Nephron (organoid): ENCODE measurements around the gene CDKAL1.
A peak's percentile ranks its signal among the peaks of the same experiment; 100 is the strongest.
"Not testable (repeated sequence)": the region's sequence is repeated elsewhere in the genome, so short reads cannot be mapped to it uniquely, and the experiment has no call there.

Experiments
- H3K27ac Mint-ChIP-seq, 3 experiments: 2 replicates each; pipeline ENCODE4 v1.8.0; 2020; ENCODE audit warnings: mixed read lengths in 3 of 3, mild to moderate bottlenecking in 2 of 3, moderate library complexity in 1 of 3
- H3K27me3 Mint-ChIP-seq: 2 replicates; pipeline ENCODE4 v1.8.0; 2021; ENCODE audit warnings: low read depth, mild to moderate bottlenecking, moderate library complexity, mixed read lengths
- H3K36me3 Mint-ChIP-seq: 2 replicates; pipeline ENCODE4 v1.8.0; 2020; ENCODE audit warnings: low read depth, mixed read lengths
- H3K4me1 Mint-ChIP-seq: 2 replicates; pipeline ENCODE4 v1.8.0; 2020; ENCODE audit warnings: mixed read lengths
- H3K4me3 Mint-ChIP-seq, 3 experiments: 2 replicates each; pipeline ENCODE4 v1.8.0; 2020; ENCODE audit warnings: mild to moderate bottlenecking in 3 of 3, mixed read lengths in 3 of 3, moderate library complexity in 2 of 3
- H3K9me3 Mint-ChIP-seq: 2 replicates; pipeline ENCODE4 v1.8.0; 2020; ENCODE audit warnings: mixed read lengths
- TF ChIP-seq, protein P1 (sequence below), 3 experiments: fragments of 200-600 bp; sonication (generic); IDR thresholded peaks; one replicate each; pipeline ENCODE4 v1.5.0; 2021; ENCODE audit warnings: antibody characterized with exemption in 3 of 3; ENCODE audit not compliant: unreplicated experiment in 3 of 3

CDKAL1 gene

GRCh38 chr6:21085211-21085610 is 551.0 kb downstream of the CDKAL1 start:
- no peaks in the 10 kb centered on the region for H3K9me3 Mint-ChIP-seq
- no peak overlapping the region for H3K4me3 Mint-ChIP-seq
- peaks cover 4% of the 10 kb centered on the region for H3K4me1 Mint-ChIP-seq
- TF ChIP-seq, protein P1, sequence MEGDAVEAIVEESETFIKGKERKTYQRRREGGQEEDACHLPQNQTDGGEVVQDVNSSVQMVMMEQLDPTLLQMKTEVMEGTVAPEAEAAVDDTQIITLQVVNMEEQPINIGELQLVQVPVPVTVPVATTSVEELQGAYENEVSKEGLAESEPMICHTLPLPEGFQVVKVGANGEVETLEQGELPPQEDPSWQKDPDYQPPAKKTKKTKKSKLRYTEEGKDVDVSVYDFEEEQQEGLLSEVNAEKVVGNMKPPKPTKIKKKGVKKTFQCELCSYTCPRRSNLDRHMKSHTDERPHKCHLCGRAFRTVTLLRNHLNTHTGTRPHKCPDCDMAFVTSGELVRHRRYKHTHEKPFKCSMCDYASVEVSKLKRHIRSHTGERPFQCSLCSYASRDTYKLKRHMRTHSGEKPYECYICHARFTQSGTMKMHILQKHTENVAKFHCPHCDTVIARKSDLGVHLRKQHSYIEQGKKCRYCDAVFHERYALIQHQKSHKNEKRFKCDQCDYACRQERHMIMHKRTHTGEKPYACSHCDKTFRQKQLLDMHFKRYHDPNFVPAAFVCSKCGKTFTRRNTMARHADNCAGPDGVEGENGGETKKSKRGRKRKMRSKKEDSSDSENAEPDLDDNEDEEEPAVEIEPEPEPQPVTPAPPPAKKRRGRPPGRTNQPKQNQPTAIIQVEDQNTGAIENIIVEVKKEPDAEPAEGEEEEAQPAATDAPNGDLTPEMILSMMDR (IDR thresholded peaks at IDR 0.05; ENCODE audit: unreplicated experiment in 3 of 3), result no peak
- no peaks in the 10 kb centered on the region for H3K27me3 Mint-ChIP-seq
- no peaks in the 10 kb centered on the region for H3K36me3 Mint-ChIP-seq
- H3K27ac Mint-ChIP-seq, result no peak overlapping the region

GRCh38 chr6:21085643-21086042 is 551.4 kb downstream of the CDKAL1 start:
- Mint-ChIP-seq H3K36me3 (no peaks in the 10 kb centered on the region), H3K27me3 (no peaks in the 10 kb centered on the region), H3K27ac (no peak overlapping the region), H3K9me3 (no peaks in the 10 kb centered on the region), H3K4me3 (no peak overlapping the region), H3K4me1 (peaks cover 4% of the 10 kb centered on the region)
- TF ChIP-seq, protein P1 (IDR thresholded peaks at IDR 0.05; ENCODE audit: unreplicated experiment in 3 of 3), result no peak

DNA sequence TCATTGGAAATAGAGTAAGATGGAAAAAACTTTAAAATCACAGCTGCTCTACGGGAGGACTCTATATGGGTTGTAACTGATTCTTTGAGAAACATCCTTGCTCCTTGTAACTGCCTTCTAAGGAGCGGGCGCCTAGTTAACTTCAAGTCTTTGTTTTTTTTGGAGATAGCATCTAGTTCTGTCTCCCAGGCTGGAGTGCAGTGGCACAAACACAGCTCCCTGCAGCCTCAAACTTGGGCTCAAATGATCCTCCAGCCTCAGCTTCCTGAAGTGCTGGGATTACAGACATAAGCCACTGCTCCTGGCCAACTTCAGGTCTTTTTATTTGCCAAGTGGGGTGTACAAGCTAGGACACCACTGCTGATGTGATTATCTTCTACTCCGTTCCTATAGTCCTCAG is 552.9 kb downstream of the CDKAL1 start:
- H3K27ac Mint-ChIP-seq, result no peak overlapping the region
- no peak overlapping the region for H3K4me3 Mint-ChIP-seq
- H3K27me3 Mint-ChIP-seq, result no peaks in the 10 kb centered on the region
- no peaks in the 10 kb centered on the region for H3K9me3 Mint-ChIP-seq
- TF ChIP-seq, protein P1 (IDR thresholded peaks at IDR 0.05; ENCODE audit: unreplicated experiment in 3 of 3), result no peak
- H3K4me1 Mint-ChIP-seq, result peaks cover 14% of the 10 kb centered on the region
- no peaks in the 10 kb centered on the region for H3K36me3 Mint-ChIP-seq

DNA sequence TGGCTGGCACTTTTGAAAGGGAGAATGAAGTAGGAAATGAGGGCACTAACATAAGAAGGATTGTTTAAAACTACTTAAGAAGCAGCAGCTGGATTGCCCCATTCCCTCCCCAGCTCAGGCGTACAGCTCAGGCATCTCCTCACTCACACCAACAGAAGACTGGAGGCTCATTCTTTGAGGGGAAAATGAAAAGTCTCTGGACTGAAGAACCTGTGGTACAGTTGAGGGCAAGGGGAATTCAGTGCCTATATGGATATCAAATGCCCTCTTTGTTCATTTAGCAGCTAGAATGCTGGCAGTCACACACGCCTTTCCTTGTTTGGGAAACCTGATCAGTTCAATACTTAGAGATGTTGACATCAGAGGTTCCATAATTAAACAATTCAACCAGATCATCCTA is 557.2 kb downstream of the CDKAL1 start:
- TF ChIP-seq, protein P1 (IDR thresholded peaks at IDR 0.05; ENCODE audit: unreplicated experiment in 3 of 3), result no peak
- Mint-ChIP-seq H3K9me3 (no peaks in the 10 kb centered on the region), H3K27ac (peak overlapping the region in 1 of 3 experiments; percentile 64), H3K4me1 (peaks cover 16% of the 10 kb centered on the region), H3K36me3 (no peaks in the 10 kb centered on the region), H3K27me3 (no peaks in the 10 kb centered on the region), H3K4me3 (no peak overlapping the region)

DNA sequence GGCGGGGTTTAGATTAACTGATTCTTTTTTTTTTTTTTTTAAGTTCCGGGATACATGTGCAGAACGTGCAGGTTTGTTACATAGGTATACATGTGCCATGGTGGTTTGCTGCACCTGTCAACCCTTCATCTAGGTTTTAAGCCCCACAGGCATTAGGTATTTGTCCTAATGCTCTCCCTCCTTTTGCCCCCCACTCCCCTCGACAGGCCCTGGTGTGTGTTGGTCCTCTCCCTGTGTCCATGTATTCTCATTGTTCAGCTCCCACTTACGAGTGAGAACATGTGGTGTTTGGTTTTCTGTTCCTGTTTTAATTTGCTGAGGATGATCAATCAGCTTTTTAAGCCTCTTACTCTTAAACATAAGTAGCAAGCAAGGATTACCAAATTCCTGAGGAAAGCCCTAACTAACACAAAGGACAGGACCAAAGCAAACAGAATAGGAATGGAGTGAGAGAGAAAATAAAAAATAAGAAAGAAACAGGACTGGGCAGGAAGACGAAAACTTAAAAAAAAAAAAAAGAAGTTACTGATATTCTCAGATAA is 558.0 kb downstream of the CDKAL1 start:
- H3K27ac Mint-ChIP-seq, result peak overlapping the region in 1 of 3 experiments; percentile 43
- H3K4me1 Mint-ChIP-seq, result peaks cover 16% of the 10 kb centered on the region
- not testable (repeated sequence) for H3K27me3 Mint-ChIP-seq, H3K4me3 Mint-ChIP-seq, H3K36me3 Mint-ChIP-seq, H3K9me3 Mint-ChIP-seq

DNA sequence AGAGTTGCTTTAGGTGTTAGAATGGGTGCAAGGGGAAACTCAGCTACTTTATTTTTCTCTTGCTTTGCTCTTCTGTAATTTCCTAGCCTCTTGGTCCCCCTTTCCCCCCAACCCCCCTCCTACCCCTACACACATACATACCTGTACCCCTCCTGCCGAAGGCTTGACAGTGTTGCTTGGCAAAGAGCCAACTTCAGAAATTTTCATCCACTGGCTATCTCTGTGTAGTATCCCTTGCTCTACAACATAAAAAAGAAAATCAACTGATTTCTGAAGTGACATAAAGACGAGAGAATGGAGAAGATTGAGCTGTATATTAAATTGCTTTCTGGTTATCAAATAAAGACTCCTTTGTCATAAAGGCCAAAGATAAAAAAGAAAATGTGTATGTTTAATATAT is 561.2 kb downstream of the CDKAL1 start:
- H3K4me1 Mint-ChIP-seq, result peaks cover 21% of the 10 kb centered on the region
- H3K4me3 Mint-ChIP-seq, result no peak overlapping the region
- H3K27me3 Mint-ChIP-seq, result no peaks in the 10 kb centered on the region
- no peaks in the 10 kb centered on the region for H3K36me3 Mint-ChIP-seq
- H3K9me3 Mint-ChIP-seq, result no peaks in the 10 kb centered on the region
- TF ChIP-seq, protein P1 (IDR thresholded peaks at IDR 0.05; ENCODE audit: unreplicated experiment in 3 of 3), result no peak
- H3K27ac Mint-ChIP-seq, result no peak overlapping the region
